NCI-H1436 (cell line): ENCODE measurements around the gene KMT2D.
A peak's percentile ranks its signal among the peaks of the same experiment; 100 is the strongest.

Source experiments
- DNase-seq: peaks from one replicate; lab custom pipeline; 2025; lab: John Stamatoyannopoulos, UW

Gene KMT2D

GRCh38 chr12:49018261-49019119 is 42.1 kb downstream of the KMT2D start, which contains the start of gene PRKAG1:
TSS of gene PRKAG1 (minus strand) at chr12:49018776. CDS start at chr12:49018740, 36 bp downstream.
- peak; percentile 95 for DNase-seq

- no peak for DNase-seq
These were observed 42.7 kb downstream of the KMT2D start for GRCh38 chr12:49017891-49018260.

DNA sequence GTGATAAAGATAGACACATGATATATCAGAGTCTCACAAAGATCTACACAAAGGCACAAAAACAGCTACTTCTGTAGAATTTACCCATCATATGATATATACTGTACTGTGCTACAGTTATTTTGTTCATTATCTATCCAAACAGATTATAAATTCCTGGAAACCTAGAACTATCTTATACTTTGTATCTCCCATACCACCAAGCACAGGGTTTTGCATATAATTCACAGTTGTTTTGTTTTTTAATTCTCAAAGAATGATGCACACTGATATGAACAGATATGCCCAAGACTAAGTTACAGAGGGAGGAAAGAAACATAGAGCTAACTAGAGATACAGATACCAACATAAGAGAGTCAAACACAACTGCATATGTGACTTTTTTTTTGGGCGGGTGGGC is 45.4 kb downstream of the KMT2D start:
- no peak for DNase-seq

DNA sequence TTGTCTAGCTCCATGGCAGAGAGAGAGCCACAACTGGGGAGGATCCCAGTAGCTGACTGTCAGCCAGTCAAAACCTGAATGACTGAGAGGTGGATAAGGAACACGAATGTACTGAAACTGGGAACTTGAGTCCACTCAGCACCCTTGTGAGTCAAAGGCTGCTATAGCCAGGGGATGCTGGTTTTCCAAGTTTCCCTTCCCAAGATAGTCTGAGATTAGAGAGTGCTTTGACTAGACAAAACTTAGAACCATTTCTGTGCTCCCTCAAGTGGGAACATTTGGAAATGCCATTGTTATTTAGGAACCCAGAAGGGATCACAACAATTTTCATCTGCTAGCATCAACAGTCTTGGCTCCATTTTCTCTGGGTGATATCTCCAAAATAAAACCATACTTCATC is 46.0 kb downstream of the KMT2D start:
- DNase-seq = no peak

GRCh38 chr12:49013428-49013827 is 47.2 kb downstream of the KMT2D start:
- no peak for DNase-seq

GRCh38 chr12:49012739-49013138 is 47.9 kb downstream of the KMT2D start:
- DNase-seq = no peak
